GM19372 (cell line): ENCODE measurements around the gene KCNJ2.

Experiments
- ATAC-seq: cut with Tn5 transposase; IDR thresholded peaks from one replicate; pipeline ENCODE4 v1.9.1; 2021; ENCODE audit warnings: mild to moderate bottlenecking, low read depth, moderate library complexity; ENCODE audit not compliant: unreplicated experiment

The KCNJ2 gene

GRCh38 chr17:70201872-70202419, 32.6 kb downstream of the KCNJ2 start:
- no peak for ATAC-seq

GRCh38 chr17:70202840-70203239, 33.5 kb downstream of the KCNJ2 start:
- no peak for ATAC-seq

- no peak for ATAC-seq
These were observed 35.1 kb downstream of the KCNJ2 start for GRCh38 chr17:70204431-70204830.

GRCh38 chr17:70205401-70205800, 36.1 kb downstream of the KCNJ2 start:
- ATAC-seq, result no peak

- no peak for ATAC-seq
These were observed 37.2 kb downstream of the KCNJ2 start for GRCh38 chr17:70206361-70207010.

GRCh38 chr17:70207184-70207583, 37.9 kb downstream of the KCNJ2 start:
- no peak for ATAC-seq

GRCh38 chr17:70208080-70208794, 38.9 kb downstream of the KCNJ2 start:
- no peak for ATAC-seq

GRCh38 chr17:70208825-70209555, 39.7 kb downstream of the KCNJ2 start:
- no peak for ATAC-seq

- no peak for ATAC-seq
These were observed 46.3 kb downstream of the KCNJ2 start for GRCh38 chr17:70215656-70216055.

GRCh38 chr17:70217571-70217970, 48.2 kb downstream of the KCNJ2 start:
- no peak for ATAC-seq

GRCh38 chr17:70225276-70225675, 55.9 kb downstream of the KCNJ2 start:
- no peak for ATAC-seq
